BLaER1 treated with 17β-estradiol and CSF1 and Interleukin-3, amounts not matched to agents 10 nM and 100 nM (cell line): ENCODE data around the gene ALDH1L1.

Source experiments
- H3K27ac ChIP-seq, 11 experiments: shearing (Covaris generic); formaldehyde crosslinking; 2 replicates each; pipeline ENCODE4 v1.8.1; 2022
- H3K27me3 ChIP-seq, 11 experiments: shearing (Covaris generic); formaldehyde crosslinking; 2 replicates each; pipeline ENCODE4 v1.8.1; 2022
- H3K36me3 ChIP-seq, 11 experiments: shearing (Covaris generic); formaldehyde crosslinking; 2 replicates each; pipeline ENCODE4 v1.8.1; 2022
- H3K4me1 ChIP-seq, 10 experiments: shearing (Covaris generic); formaldehyde crosslinking; 2 replicates each; pipeline ENCODE4 v1.8.1; 2022
- H3K4me2 ChIP-seq, 11 experiments: shearing (Covaris generic); formaldehyde crosslinking; 2 replicates each; pipeline ENCODE4 v1.8.1; 2022
- H3K4me3 ChIP-seq, 10 experiments: shearing (Covaris generic); formaldehyde crosslinking; 2 replicates each; pipeline ENCODE4 v1.8.1; 2022
- H3K9ac ChIP-seq, 11 experiments: shearing (Covaris generic); formaldehyde crosslinking; 2 replicates each; pipeline ENCODE4 v1.8.1; 2022
- H3K9me3 ChIP-seq, 11 experiments: shearing (Covaris generic); formaldehyde crosslinking; replicated peaks in 1 of 11; 2 replicates each; pipeline ENCODE4 v1.8.1; 2022
- H4K20me1 ChIP-seq, 11 experiments: shearing (Covaris generic); formaldehyde crosslinking; 2 replicates each; pipeline ENCODE4 v1.8.1; 2022
- Cebpa-rat ChIP-seq, 11 experiments: shearing (Covaris generic); IDR thresholded peaks; 2 replicates each; pipeline ENCODE4 v1.8.1; 2022

Gene ALDH1L1

GRCh38 chr3:126127904-126128303 lies 52.5 kb downstream of the ALDH1L1 start:
- peaks cover 0 to 10% (median 0%) of the 10 kb centered on the region in 10 experiments; a peak in 4 of 20 replicates for H3K4me1 ChIP-seq
- no peak overlapping the region for H3K4me3 ChIP-seq
- no peaks in the 10 kb centered on the region for H3K27me3 ChIP-seq
- no peak overlapping the region for H3K27ac ChIP-seq
- no peak overlapping the region for H3K4me2 ChIP-seq
- no peaks in the 10 kb centered on the region for H3K9me3 ChIP-seq
- no peak for TF ChIP-seq Cebpa-rat (IDR thresholded peaks at IDR 0.05)
- no peaks in the 10 kb centered on the region for H3K36me3 ChIP-seq
- H3K9ac ChIP-seq: no peak overlapping the region
- no peaks in the 10 kb centered on the region; a peak in 2 of 22 replicates for H4K20me1 ChIP-seq

GRCh38 chr3:126127452-126127851 lies 52.9 kb downstream of the ALDH1L1 start:
- peaks cover 0 to 10% (median 0%) of the 10 kb centered on the region in 10 experiments; a peak in 4 of 20 replicates for H3K4me1 ChIP-seq
- no peak overlapping the region for H3K27ac ChIP-seq
- H3K36me3 ChIP-seq: no peaks in the 10 kb centered on the region
- H3K27me3 ChIP-seq: no peaks in the 10 kb centered on the region
- H3K9me3 ChIP-seq: no peaks in the 10 kb centered on the region
- H3K4me2 ChIP-seq: no peak overlapping the region
- no peak overlapping the region for H3K9ac ChIP-seq
- H3K4me3 ChIP-seq: no peak overlapping the region
- no peaks in the 10 kb centered on the region; a peak in 1 of 22 replicates for H4K20me1 ChIP-seq
- TF ChIP-seq Cebpa-rat (IDR thresholded peaks at IDR 0.05): no peak

GRCh38 chr3:126126811-126127431 lies 53.5 kb downstream of the ALDH1L1 start:
- TF ChIP-seq Cebpa-rat (IDR thresholded peaks at IDR 0.05): no peak
- Histone ChIP-seq H3K27me3 (no peaks in the 10 kb centered on the region), H3K4me1 (peaks cover 0 to 10% (median 0%) of the 10 kb centered on the region in 10 experiments; a peak in 4 of 20 replicates), H3K9me3 (no peaks in the 10 kb centered on the region), H3K27ac (no peak overlapping the region), H3K9ac (no peak overlapping the region), H3K36me3 (no peaks in the 10 kb centered on the region), H3K4me2 (no peak overlapping the region), H3K4me3 (no peak overlapping the region), H4K20me1 (no peaks in the 10 kb centered on the region; a peak in 1 of 22 replicates)

GRCh38 chr3:126126286-126126685 lies 54.1 kb downstream of the ALDH1L1 start:
- Histone ChIP-seq H3K27me3 (no peaks in the 10 kb centered on the region), H3K36me3 (no peaks in the 10 kb centered on the region), H4K20me1 (no peaks in the 10 kb centered on the region; a peak in 1 of 22 replicates), H3K9ac (no peak overlapping the region), H3K4me1 (peaks cover 0 to 10% (median 0%) of the 10 kb centered on the region in 10 experiments; a peak in 4 of 20 replicates), H3K27ac (no peak overlapping the region), H3K4me2 (no peak overlapping the region), H3K9me3 (no peaks in the 10 kb centered on the region), H3K4me3 (no peak overlapping the region)
- TF ChIP-seq Cebpa-rat (IDR thresholded peaks at IDR 0.05): no peak

GRCh38 chr3:126125781-126126251 lies 54.6 kb downstream of the ALDH1L1 start:
- Histone ChIP-seq H4K20me1 (no peaks in the 10 kb centered on the region; a peak in 1 of 22 replicates), H3K4me3 (no peak overlapping the region), H3K36me3 (no peaks in the 10 kb centered on the region), H3K27ac (no peak overlapping the region), H3K9ac (no peak overlapping the region), H3K4me2 (no peak overlapping the region), H3K4me1 (peaks cover 0 to 10% (median 0%) of the 10 kb centered on the region in 10 experiments; a peak in 4 of 20 replicates), H3K9me3 (no peaks in the 10 kb centered on the region), H3K27me3 (no peaks in the 10 kb centered on the region)
- TF ChIP-seq Cebpa-rat (IDR thresholded peaks at IDR 0.05): no peak

GRCh38 chr3:126125341-126125740 lies 55.0 kb downstream of the ALDH1L1 start:
- Histone ChIP-seq H3K27me3 (no peaks in the 10 kb centered on the region), H3K9me3 (no peaks in the 10 kb centered on the region), H3K27ac (no peak overlapping the region), H3K9ac (no peak overlapping the region), H4K20me1 (no peaks in the 10 kb centered on the region; a peak in 1 of 22 replicates), H3K36me3 (no peaks in the 10 kb centered on the region), H3K4me3 (no peak overlapping the region), H3K4me2 (no peak overlapping the region), H3K4me1 (peaks cover 0 to 10% (median 0%) of the 10 kb centered on the region in 10 experiments; a peak in 4 of 20 replicates)
- TF ChIP-seq Cebpa-rat (IDR thresholded peaks at IDR 0.05): no peak

GRCh38 chr3:126124896-126125295 lies 55.5 kb downstream of the ALDH1L1 start:
- H3K9me3 ChIP-seq: no peaks in the 10 kb centered on the region
- H3K27ac ChIP-seq: no peak overlapping the region
- no peak for TF ChIP-seq Cebpa-rat (IDR thresholded peaks at IDR 0.05)
- H3K36me3 ChIP-seq: no peaks in the 10 kb centered on the region
- peaks cover 0 to 7% (median 0%) of the 10 kb centered on the region in 10 experiments; a peak in 4 of 20 replicates for H3K4me1 ChIP-seq
- H3K4me2 ChIP-seq: no peak overlapping the region
- no peak overlapping the region for H3K4me3 ChIP-seq
- H3K27me3 ChIP-seq: no peaks in the 10 kb centered on the region
- no peaks in the 10 kb centered on the region; a peak in 1 of 22 replicates for H4K20me1 ChIP-seq
- no peak overlapping the region for H3K9ac ChIP-seq

GRCh38 chr3:126124148-126124868 lies 56.1 kb downstream of the ALDH1L1 start:
- Histone ChIP-seq H4K20me1 (no peaks in the 10 kb centered on the region), H3K36me3 (no peaks in the 10 kb centered on the region), H3K9ac (no peak overlapping the region), H3K4me1 (peaks cover 0 to under 1% (median 0%) of the 10 kb centered on the region in 10 experiments; a peak in 3 of 20 replicates), H3K4me3 (no peak overlapping the region), H3K27ac (no peak overlapping the region), H3K9me3 (no peaks in the 10 kb centered on the region), H3K4me2 (no peak overlapping the region), H3K27me3 (no peaks in the 10 kb centered on the region)
- TF ChIP-seq Cebpa-rat (IDR thresholded peaks at IDR 0.05): no peak

- H4K20me1 ChIP-seq: no peaks in the 10 kb centered on the region
- no peak overlapping the region for H3K9ac ChIP-seq
- H3K9me3 ChIP-seq: no peaks in the 10 kb centered on the region
- no peak for TF ChIP-seq Cebpa-rat (IDR thresholded peaks at IDR 0.05)
- H3K27me3 ChIP-seq: no peaks in the 10 kb centered on the region
- no peaks in the 10 kb centered on the region for H3K36me3 ChIP-seq
- no peak overlapping the region for H3K27ac ChIP-seq
- no peak overlapping the region for H3K4me2 ChIP-seq
- H3K4me3 ChIP-seq: no peak overlapping the region
- no peaks in the 10 kb centered on the region for H3K4me1 ChIP-seq
Measured at GRCh38 chr3:126121632-126122031, 58.8 kb downstream of the ALDH1L1 start.
